HS-27A (cell line): ENCODE results near the gene CLIC5.

ENCODE experiments used
- DNase-seq: peaks from one replicate; pipeline ENCODE4 v3.0.0-alpha.2; 2012; ENCODE audit warnings: low read depth, missing footprints

The CLIC5 gene

DNA sequence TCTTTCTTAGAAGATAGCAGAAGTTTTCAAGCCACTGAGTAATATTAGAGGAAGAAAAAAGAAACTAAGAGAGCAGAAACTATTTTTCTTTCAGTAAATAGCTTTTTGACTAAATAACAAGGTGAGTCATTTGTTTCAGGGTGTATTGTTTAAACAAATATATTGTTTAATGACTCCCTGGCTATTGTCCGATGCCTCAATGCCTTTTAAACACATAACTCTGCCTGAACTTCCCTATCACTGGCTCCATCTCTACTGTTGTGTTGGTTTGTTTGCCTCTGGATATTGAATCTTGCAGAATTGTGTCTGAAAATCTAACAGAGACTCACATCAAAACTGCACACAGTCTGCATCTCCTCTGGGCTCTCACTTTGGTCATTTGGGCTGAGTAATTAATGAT lies 19.6 kb upstream of the CLIC5 start:
- no peak for DNase-seq

DNA sequence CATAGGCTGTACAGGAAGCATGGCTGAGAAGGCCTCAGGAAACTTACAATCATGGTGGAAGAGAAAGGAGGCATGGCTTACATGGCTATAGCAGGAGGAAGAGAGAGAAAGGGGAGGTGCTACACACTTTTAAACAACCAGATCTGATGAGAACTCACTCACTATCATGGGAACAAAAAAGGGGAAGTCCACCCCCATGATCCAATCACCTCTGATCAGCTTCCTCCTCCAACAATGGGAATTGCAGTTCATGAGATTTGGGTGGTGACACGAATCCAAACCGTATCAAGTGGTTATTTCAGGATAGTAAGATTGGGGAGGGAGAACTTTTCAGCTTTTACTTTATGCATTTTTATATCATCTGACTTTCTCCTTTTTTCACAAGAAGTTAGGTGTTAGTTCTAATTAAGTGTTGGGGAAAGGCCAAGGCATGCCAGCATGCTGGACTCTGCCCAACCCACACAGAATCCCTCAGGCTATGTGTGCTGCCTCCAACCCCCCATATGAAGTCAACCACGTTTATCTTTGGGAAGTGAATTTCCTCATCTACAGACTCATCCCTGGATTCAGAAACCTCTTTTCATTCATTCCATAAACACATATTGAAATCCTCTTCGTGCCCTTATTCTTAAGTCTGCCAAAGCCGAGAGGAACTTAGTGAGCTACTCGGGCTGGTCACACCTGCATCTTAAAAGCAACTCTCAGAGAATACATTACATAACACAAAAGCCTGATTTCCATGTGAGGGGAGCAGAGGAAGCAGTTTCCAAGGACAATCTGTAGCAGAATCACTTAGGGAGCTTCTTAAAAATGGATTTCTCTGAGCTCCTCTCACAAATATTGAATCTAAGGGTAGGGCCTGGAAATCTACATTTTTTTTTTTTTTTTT lies 16.7 kb upstream of the CLIC5 start:
- DNase-seq, result no peak

DNA sequence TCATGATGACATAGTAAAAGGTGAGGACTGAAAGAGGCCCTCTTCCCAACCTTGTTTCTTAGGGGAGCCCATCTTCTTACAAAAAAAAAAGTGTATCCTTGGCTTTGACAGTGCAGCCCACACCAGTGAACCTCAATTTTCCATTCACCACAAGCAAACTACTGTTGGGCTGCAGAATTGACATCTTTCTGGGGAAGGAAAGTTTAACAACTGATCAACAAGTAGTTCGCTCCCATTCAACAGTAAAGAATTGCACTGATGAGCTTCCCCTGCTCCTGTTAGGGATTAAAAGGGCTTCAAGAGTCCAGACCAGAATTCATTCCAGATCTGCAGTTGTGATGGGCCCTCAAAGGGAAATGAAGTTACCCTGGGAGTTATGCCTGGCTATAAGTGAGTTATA lies 13.9 kb upstream of the CLIC5 start:
- no peak for DNase-seq

DNA sequence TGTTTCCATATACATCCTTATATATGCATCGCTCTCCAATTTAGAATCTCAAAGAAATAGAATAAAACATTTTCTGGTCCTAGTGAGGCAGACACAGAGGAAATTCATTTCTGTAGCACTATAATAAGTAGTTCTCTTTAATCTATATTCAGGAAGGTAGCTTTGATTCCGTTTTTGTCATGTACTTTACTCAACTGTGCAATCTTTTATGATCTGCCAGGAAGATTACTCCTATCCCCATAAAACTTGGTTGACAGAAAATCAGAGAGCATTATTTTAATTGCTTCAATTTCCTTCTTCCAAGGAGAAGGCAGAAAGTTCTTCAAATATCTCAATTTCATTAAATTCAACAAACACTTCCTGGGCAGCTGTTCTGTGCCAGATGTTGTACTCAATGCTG lies 10.6 kb upstream of the CLIC5 start:
- DNase-seq, result no peak

DNA sequence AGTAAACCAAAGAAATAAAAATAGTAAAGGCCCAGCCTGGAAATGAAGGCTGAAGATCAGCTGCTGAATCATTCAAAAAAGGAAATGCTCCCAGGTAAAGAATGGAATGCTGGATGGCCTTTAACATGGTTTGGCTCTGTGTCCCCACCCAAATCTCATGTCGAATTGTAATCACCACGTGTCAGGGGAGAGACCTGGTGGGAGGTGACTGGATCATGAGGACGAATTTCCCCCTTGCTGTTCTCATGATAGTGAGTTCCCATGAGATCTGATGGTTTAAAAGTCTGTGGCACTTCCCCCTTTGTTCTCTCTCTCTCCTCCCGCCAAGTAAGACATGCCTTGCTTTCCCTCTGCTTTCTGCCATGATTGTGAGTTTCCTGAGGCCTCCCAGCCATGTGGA lies 9.9 kb upstream of the CLIC5 start:
- no peak for DNase-seq

DNA sequence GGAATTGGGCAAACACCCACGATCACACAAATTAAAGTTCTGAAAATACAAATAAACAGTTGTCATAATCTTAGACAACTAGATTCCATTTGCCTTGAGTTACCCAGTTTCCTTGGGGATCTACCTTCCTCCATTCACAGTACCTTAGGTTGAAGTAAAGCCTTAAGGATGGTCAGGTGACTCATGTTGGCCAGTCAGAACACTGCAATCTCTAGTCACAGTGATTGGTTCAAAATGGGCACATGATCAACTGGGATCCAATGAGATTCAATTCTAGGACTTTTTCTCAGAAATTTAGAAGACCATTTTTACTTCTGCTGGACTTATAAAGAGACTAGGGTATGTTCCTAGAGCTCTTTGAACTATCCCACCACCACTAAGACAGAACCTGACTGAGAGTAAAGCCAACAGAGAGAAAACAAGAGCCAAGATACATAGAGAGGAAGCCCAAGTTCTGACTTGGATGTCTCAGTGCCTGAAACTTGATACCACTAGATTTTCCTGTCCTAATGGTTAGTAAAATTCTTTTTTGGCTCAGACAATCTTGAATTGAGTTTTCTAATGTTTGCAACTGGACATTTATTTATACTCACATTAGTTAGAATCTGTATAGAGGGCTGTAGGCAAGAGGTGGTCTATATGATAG lies 8.6 kb upstream of the CLIC5 start:
- no peak for DNase-seq

DNA sequence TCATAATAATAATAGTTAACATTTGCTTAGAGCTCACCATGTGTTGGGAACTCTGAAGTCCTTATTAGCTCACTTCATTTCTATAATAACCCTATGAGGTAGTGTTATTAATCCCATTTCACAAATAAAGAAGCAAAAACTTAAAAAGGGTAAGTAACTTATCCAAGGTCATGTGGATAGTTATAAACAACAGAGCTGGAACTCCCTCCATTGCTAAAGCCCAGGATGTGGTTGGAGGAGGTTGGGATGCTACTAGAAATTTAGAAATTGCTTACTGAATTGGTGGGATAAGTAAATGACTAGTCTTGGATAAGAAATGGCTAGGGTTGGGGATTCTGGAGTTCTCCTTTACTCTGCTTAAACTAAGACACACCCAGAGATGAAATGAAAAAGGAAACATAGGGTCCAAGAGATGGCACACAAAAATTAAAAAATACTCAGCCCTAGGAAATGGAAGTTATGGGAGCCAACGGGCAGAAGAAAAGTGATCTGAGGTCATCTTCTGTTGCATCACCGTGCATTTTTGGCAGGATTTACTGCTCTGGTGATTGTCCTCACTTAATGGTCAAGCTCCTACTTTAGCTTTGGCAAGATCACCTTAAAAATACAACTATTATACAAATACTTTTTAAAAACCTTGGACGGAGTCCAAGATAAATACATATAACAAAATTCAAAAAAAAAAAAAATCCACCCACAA lies 7.7 kb upstream of the CLIC5 start:
- no peak for DNase-seq

DNA sequence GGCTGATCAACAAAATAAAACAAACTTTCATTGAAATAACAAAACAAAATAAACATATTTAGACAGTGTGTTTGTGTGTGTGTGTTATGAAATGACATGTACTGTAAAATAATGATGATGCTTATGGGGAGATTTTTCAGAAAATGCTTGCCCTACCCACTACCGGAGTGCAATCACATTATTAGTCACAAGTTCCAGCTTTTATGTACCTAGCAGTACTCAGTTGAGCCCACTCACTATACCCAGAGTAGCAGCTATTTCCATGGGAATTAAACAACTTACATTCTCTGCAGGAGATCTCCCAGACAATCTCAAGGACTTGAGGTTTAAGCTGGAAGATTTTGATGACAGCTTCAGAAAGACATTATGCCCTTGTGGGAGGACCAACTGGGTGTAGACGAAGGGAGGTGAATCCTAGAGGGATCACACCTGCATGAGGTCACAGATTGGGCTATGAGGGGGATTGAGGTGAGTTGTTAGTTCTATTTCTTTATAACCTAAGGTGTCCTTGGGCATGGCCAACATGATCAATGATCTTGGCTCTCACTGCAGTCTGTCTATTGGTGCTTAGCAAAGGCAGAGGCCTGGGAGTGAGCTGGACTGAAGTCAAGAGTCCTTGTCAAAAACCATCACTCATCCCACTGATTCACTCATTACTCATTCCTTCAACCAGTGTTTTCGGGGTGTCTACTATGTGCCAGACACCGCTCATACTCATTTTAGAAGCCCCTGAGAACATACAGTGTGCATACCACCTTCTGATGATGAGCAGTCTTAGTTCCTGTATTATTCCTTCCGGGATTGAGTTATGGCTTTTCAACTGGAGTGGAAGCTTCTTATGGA lies 6.7 kb upstream of the CLIC5 start:
- DNase-seq, result no peak

DNA sequence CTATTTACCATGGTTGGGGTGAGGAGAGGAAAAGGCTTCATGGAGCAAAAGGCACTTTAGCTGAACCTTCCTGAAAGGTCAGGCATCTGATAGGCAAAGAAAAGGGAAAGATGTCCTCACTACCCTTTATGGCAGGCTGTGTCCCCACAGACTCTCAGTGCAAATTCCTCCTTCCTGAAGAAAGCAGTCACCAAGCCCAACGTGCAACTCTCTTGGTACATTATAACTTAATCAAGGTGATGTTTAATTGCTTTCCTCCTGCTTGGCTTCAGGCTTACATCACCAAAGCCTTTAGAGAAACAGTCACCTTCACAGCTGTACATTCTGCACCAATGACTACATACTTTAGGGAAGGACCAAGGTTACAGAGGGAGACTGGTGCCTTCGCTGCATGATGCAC lies 2.1 kb upstream of the CLIC5 start:
- DNase-seq, result no peak

DNA sequence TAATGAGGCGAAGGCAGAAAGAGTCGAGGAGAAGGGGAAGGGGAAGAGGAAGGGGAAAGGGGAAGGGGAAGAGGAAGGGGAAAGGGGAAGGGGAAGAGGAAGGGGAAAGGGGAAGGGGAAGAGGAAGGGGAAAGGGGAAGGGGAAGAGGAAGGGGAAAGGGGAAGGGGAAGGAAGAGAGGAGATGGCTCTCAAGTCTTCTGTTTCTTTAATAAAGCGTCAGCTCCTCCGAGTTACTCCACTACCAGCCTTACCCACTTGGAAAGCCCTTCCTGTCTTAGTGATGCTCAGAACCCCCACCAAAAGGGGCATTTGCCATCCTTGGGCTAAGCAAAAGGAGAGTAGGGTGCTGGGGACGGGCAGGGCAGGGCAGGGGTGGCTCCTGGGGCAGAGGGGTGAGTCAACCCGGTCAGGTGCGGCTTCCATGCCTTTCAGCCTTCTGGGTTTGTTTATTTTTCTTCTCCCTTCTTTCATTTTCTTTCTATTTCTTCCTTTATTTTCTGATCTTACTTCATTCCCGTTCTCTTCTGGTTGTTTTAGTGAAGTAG lies 476 bp upstream of the CLIC5 start:
- DNase-seq, result no peak

DNA sequence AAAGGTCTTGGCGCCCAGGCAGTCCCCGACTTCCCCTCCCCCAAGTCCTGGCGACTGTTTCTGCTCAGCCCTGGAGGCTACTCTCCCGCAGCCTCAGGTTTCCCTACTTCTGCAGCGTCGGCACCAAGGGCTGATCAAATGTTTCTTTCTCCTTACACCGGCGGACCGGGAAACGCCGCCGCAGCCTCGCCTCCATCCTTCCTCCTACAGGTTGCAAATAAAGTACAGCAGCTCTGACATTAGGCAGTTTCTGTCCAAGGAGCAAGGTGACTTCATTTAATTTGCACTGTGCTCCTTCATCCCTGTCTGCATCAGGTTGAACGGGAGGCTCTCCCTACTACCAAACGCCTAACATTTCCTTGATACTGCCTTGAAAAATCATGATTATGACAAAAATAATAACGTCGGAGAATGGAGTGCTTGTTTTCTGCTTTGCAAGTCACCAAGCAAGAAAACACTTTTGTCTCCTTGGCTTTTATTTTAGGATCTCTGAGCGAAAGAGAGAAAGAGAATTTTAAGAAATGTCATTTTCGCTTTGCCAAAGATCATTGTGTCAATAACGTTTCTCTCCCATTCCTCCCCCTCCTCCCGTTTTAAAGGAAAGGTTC lies 1.0 kb downstream of the CLIC5 start:
- DNase-seq, result no peak

DNA sequence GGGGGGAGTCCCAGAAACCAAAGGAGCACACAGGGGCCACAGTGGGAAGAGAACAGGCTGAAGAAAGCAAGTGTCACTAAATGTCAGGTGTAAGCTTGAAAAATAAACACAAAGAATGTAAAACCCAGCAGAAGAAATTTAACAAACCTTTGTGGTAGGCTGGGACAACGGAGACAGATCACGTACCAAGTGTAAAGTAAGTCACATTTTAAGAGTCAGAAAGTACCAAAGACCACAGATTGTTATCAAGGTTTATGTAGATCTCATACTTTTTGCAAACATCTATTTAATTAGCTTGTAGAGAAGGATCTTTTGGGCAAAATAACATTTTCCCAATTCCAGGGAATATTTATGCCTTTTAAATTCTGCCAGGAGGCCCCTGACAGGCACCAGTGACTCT lies 1.6 kb downstream of the CLIC5 start:
- DNase-seq, result no peak

DNA sequence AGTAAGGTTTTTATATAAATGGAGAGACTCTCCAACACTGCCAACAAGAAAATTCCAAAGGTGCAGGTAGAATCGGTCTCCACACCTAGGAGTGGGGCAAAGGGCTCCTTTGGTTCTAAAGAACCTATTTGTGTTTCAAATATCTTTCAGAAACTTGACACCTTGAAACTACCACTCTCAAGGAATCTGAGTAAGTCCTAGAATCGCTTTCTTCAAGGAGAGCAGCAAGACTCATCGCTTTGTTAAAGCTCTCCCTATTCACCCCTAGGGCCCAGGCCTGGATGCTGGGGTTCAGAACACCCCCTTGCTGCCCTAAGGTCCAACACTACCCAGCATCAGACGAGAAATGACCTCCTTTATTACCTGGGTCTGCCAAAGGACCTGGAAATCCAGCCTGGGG lies 2.0 kb downstream of the CLIC5 start:
- DNase-seq, result no peak

DNA sequence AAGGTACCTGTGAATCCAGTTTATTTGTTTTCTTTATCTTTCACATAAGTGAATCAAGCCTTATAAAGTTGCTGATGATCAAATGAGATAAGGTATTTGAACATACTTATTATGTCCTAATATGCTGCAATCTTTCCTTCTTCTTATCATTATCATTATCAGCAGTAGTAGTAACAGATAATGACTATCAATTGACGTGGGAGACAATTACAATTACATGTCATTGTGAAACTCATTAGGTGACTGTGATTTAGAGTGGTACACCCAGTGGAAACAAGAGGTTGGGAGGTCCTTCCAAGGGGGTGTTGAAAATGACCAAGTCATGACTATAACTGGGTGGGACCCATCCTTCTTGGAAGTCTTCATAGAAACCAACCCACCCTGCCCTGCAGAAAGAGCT lies 2.8 kb downstream of the CLIC5 start:
- no peak for DNase-seq

DNA sequence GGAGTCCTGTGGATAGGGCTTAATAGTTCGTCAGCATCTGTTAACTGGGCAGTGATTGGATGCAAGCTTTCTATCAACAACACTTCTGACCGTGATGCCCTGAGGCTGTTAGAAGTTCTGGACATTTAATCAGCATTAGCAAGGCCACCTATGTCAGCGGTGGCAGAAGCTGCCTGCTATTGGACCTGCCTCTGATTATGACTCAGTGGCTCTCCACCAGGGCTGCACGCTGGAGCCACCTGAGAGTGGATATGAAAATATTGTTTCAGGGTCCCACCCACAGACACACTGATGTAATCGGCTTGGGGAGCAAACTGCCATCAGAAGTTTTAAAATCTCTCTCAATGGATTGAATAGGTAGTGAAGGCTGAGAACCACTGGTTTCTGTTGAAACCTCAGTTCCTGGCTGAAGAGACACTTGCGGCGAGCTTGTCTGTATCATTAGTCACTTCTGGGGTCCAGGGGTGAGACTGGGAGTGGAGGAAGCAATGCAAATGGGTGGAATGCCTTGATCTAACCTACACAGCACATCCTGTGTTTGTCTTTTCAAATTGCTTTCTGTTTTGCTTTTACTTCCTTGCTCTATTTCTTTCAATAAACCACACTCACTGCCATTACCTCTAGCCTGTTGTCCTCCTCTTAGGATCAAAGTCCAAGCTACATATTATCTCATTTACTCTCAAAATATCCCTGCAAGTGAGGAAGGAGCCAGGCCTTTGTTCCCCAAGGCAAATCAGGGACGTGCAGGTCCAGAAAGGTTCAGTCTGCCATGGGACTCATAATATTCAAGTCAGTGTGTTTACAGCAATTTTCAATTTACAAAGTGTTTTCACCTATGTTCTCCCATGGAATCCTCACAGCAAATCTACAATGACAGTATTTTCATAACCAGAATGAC lies 4.2 kb downstream of the CLIC5 start:
- DNase-seq, result no peak

DNA sequence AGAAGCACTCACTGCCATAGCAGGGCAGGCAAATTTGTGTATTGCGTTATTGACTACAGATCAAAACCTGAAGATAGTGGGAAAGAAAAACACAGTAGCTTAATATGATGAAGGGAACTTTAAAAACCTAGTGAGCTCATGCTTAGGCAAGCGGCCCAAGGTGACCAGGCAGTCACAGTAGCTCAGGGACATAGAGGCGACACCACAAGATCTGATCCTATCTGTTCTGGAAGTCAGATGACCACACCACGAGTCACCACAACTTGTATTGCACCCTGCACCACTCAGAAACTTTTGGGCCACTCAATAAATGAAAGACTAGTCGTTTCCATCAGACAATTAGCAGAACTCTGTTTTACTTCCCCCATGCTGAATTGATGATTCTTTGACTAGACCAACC lies 4.9 kb downstream of the CLIC5 start:
- DNase-seq, result no peak

DNA sequence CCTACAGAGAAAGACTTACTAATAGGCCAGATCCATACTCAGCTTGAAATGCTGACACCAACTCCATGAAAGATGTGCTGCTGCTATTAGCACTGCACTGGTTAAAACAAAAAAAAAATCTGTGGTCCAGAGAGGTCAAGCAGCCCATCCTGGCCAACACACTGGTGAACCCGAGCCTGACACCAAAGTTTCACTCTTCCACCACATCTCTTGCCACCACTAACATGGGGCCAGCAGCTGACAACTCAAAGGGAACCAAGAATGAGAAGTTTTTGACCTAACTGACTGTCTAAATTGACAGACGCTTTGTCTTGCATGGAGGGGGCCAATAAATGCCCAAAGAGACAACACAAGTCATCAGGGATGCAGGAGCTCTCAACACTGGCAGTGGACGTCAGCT lies 5.4 kb downstream of the CLIC5 start:
- no peak for DNase-seq

DNA sequence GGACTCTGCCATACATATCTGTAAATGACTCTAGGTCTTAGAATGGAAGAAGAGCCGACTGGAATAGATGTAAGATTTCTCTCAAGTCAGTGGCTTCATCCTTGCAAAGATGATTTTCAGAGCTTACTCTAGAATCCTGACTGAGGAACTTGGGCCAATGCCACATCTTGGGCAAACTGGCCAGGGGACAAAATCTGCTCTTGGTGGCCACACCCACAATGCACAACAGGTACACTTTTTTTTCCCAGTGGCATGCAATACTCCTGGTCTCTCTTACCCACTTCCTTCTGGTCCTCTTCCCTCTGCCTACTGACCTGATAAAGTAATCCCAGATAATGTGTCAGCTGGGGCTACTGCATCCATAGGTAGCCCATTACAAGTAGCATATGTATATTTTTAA lies 13.4 kb downstream of the CLIC5 start:
- no peak for DNase-seq

DNA sequence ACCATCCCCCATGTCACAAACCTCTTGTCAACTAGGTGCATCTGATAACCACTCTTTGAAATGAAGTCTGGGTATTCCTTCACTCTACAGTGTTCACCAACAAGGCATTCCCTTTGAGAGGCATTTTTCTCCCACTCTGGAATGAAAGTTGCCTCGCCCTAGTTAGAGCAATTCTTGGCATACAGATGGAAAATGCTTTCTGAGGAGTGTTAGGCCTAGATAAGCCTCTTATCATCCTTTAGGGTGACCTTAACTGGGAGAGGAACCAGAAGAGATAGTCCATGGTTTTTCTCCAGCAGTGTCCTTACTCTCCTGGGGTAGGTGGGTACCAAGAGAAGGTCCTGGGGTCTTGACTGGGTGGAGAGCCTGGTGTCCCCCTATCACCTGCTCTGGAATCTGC lies 14.8 kb downstream of the CLIC5 start:
- no peak for DNase-seq

DNA sequence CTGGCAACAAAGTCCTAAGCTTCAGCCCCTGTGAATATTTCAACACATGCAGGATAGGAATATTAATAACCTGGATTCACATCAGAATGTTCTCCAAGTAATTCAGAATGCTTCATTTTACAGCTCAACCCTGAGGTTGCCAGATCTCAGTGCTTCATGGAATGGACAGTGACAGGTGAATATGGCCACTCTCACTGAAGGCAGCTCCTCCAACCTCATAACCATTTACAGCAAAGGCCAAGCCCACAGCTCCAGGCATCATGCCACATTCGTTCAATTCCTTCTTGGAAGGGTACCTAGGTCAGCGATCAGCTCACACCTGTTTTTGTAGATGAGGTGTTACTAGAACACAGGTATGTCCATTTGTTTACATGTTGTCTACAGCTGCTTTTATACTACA lies 17.1 kb downstream of the CLIC5 start:
- DNase-seq, result no peak
